ENCODE results near the gene ARSG. TPM values are rescaled to one million over a fixed set of nuclear protein-coding genes. Genes with fewer than 3 reads are reported as not detected.
A peak's percentile ranks its signal among the peaks of the same experiment; 100 is the strongest.

ARSG gene
- total RNA-seq, 4 donors from 2014 or later, result 6.1 to 8.9 (median 7.0) TPM

DNA sequence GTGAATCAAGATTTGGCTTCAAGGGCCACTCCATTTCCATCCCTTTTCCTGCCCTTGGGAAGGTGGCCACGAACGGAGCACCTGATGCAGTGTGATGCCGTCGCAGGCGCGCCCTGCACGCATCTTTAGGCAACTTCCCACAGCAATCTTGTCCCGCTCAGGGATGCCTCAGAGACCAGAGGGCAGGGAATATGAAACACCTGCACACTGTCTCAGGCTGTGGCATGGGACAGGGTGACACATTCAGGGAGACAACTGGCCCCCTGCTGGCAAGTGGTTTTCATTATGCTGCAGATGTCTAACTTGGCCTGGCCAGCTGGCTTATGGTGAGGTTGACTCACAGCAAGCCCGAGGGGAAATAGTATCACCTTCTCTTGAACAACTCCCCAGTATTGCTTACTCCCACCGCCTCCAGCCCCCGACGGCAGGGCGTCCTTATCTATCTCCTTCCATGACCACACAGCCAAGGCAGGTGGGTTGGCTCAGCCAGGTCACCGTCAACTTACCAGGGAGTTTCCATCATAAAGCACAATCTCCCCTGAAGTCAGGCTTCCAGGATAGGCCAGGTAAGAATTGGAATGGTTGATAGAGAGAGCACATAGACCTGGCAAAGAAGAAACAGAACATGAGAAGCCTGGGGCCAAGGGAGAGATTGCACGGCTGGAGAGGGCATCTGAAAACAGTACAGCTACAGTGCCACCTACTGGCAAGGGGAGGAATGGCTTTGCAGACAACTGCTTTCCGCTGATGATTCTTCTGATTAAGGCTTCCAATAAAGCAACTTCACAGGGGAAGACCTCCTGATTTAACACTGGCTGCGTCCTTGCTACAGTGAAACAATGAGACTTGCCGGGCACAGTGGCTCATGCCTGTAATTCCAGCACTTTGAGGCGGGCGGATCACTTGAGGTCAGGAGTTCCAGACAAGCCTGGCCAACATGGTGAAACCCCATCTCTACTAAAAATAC is 144.9 kb downstream of the ARSG start:
- no peak for DNase-seq
- Histone ChIP-seq H3K27me3 (no peaks in the 10 kb centered on the region), H3K4me1 (peaks cover 13 to 38% (median 14%) of the 10 kb centered on the region in 3 donors), H3K36me3 (peaks cover 1 to 47% (median 4%) of the 10 kb centered on the region in 3 donors), H3K9me3 (no peaks in the 10 kb centered on the region), H3K4me3 (no peak overlapping the region), H3K27ac (peak overlapping the region in 2 of 4 donors; percentile 19 to 53)
- WGBS, 2 donors, result 72 to 73% methylated on average over 12 of the region's 20 CpGs
- TF ChIP-seq, protein P1, sequence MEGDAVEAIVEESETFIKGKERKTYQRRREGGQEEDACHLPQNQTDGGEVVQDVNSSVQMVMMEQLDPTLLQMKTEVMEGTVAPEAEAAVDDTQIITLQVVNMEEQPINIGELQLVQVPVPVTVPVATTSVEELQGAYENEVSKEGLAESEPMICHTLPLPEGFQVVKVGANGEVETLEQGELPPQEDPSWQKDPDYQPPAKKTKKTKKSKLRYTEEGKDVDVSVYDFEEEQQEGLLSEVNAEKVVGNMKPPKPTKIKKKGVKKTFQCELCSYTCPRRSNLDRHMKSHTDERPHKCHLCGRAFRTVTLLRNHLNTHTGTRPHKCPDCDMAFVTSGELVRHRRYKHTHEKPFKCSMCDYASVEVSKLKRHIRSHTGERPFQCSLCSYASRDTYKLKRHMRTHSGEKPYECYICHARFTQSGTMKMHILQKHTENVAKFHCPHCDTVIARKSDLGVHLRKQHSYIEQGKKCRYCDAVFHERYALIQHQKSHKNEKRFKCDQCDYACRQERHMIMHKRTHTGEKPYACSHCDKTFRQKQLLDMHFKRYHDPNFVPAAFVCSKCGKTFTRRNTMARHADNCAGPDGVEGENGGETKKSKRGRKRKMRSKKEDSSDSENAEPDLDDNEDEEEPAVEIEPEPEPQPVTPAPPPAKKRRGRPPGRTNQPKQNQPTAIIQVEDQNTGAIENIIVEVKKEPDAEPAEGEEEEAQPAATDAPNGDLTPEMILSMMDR (IDR thresholded peaks at IDR 0.05), result peak; percentile 60 to 94 (median 93)
- TF ChIP-seq POLR2A (IDR thresholded peaks at IDR 0.05), result no peak
- intact Hi-C loops (cut with DNase I), result no loop called here

DNA sequence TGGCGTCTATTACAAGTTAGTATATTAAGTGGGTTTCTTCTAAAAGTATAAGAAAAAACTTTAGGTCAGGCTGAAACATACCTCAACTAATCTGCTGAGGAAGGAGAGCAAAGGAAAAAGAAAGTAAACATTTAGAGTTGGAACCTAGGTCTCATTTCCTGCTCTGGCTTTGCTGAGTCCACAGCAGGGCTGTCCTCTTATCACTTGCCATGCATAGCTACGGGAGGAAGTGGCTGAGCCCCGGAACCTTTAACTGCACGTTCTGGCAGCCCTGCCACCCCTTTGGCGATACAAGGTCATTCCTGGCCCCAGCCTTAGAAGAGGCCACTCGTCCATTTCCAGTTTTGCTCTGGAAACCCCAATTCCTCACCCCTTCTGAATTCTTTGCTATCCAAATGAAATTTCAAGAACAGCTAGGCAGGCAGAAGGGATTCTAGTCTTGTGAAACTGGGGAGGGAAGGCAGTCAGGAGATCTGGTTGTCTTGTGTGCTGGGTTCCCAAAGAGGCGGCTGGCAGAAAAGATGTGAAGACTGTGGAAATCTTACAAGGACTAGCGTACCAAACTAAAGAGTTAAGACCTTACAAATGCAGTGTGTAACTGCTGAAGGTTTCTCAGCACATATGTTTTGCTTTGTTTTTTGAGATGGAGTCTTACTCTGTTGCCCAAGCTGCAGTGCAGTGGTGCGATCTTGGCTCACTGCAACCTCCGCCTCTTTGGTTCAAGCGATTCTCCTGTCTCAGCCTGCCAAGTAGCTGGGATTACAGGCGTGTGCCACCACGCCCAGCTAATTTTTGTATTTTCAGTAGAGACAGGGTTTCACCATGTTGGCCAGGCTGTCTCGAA is 146.9 kb downstream of the ARSG start:
- 46 to 56% methylated on average over 8 to 12 of the region's 14 CpGs for WGBS, 2 donors
- intact Hi-C loops (cut with DNase I), result no loop called here
- H3K27me3 ChIP-seq, result no peaks in the 10 kb centered on the region
- DNase-seq, result no peak
- H3K36me3 ChIP-seq, result peaks cover 0 to 40% (median 4%) of the 10 kb centered on the region in 3 donors
- H3K9me3 ChIP-seq, result no peaks in the 10 kb centered on the region
- H3K27ac ChIP-seq, result peak overlapping the region in 3 of 4 donors; percentile 49 to 66 (median 65)
- TF ChIP-seq, protein P1 (IDR thresholded peaks at IDR 0.05), result no peak
- no peak for TF ChIP-seq POLR2A (IDR thresholded peaks at IDR 0.05)
- H3K4me3 ChIP-seq, result no peak overlapping the region
- peaks cover 14 to 43% (median 17%) of the 10 kb centered on the region in 3 donors for H3K4me1 ChIP-seq

DNA sequence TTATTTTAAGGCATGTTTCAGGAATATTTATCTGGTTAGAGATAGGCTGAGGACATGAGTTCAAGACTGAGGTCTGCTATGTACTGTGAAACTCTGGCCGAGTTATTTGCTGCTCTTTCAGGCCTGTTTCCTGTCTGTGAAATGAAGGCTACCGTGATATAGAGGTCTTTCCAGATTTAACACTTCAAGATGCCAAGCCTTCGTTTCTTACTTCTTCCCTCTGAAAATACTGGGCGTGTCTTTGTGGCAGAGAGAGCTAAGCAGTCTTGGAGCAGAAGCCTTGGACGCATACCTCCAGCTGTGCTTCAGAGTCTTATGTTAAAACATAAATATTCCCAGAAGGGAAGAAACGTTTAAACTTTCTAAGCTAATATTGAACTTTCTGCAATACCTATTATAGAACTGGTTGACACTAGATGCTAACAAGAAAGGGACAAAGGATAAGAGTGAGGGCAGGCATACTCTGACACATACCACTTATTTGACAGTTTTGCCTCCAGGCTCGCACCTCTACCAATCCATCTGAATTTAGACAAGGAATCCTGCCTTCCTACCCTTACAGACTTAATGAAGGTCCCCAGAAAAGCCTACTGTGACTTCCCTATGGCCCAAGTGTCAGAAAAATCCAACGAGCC is 148.5 kb downstream of the ARSG start:
- DNase-seq, result no peak
- intact Hi-C loops (cut with DNase I), result no loop called here
- H3K9me3 ChIP-seq, result no peaks in the 10 kb centered on the region
- 58 to 71% methylated on average over 8 of the region's 8 CpGs for WGBS, 2 donors
- peaks cover 0 to 39% (median 4%) of the 10 kb centered on the region in 3 donors for H3K36me3 ChIP-seq
- H3K4me1 ChIP-seq, result peaks cover 14 to 43% (median 17%) of the 10 kb centered on the region in 3 donors
- no peak overlapping the region for H3K4me3 ChIP-seq
- H3K27ac ChIP-seq, result no peak overlapping the region
- H3K27me3 ChIP-seq, result no peaks in the 10 kb centered on the region
- no peak for TF ChIP-seq POLR2A (IDR thresholded peaks at IDR 0.05)
- TF ChIP-seq, protein P1 (IDR thresholded peaks at IDR 0.05), result no peak

DNA sequence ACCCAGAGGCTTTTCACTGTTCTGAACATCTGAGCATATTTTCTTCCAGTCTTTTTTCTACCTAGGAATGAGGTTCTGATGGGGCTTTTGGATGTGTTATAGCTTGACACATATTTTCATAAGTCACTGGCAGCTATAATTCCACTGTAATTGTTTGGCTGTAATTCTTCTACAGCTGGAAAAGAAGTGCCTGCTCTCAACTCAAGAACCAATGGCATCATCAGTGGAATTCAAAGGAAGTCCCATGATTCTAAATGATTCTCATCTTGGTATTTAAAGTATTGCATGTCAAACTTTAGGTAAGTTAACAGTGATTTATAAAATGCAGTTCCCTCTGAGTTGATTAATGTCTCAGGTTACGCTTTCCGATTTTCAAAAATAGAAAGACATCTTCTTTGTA is 149.2 kb downstream of the ARSG start:
- intact Hi-C loops (cut with DNase I), result no loop called here
- 72 to 91% methylated on average over 2 of the region's 2 CpGs for WGBS, 2 donors
- H3K9me3 ChIP-seq, result no peaks in the 10 kb centered on the region
- peaks cover 14 to 43% (median 17%) of the 10 kb centered on the region in 3 donors for H3K4me1 ChIP-seq
- peaks cover 0 to 32% (median 0%) of the 10 kb centered on the region in 3 donors for H3K36me3 ChIP-seq
- no peak for TF ChIP-seq POLR2A (IDR thresholded peaks at IDR 0.05)
- TF ChIP-seq, protein P1 (IDR thresholded peaks at IDR 0.05), result no peak
- H3K27ac ChIP-seq, result peak overlapping the region in 2 of 4 donors; percentile 6 to 47
- H3K4me3 ChIP-seq, result no peak overlapping the region
- no peak for DNase-seq
- H3K27me3 ChIP-seq, result no peaks in the 10 kb centered on the region
